OCI-LY1 (cell line): ENCODE results near the gene FAM131A.

Experiments used
- H2AFZ ChIP-seq: fragments of 200-600 bp; sonication (generic), shearing (Covaris generic); 2 replicates; pipeline ENCODE4 v1.6.0; 2014; ENCODE audit warnings: antibody characterized with exemption, mild to moderate bottlenecking, low read length
- H3F3A ChIP-seq: fragments of 200-600 bp; sonication (generic), shearing (Covaris generic); 2 replicates; pipeline ENCODE4 v1.6.0; 2014; ENCODE audit warnings: mild to moderate bottlenecking, antibody characterized with exemption, low read length, moderate library complexity; ENCODE audit not compliant: insufficient read depth
- H3K27ac ChIP-seq: fragments of 200-600 bp; sonication (generic); 2 replicates; pipeline ENCODE4 v1.5.1; 2014; ENCODE audit warnings: low read length, mixed run types, mild to moderate bottlenecking, low read depth; ENCODE audit not compliant: poor library complexity, severe bottlenecking
- H3K27me3 ChIP-seq: fragments of 200-600 bp; sonication (generic); 2 replicates; pipeline ENCODE4 v1.6.0; 2014; ENCODE audit warnings: antibody characterized with exemption, mild to moderate bottlenecking, low read length, moderate library complexity; ENCODE audit not compliant: insufficient read depth
- H3K36me3 ChIP-seq: fragments of 200-600 bp; sonication (generic); 2 replicates; pipeline ENCODE4 v1.6.1; 2014; ENCODE audit warnings: mild to moderate bottlenecking, antibody characterized with exemption, low read length, moderate library complexity, mixed read lengths; ENCODE audit not compliant: insufficient read depth
- H3K4me1 ChIP-seq: fragments of 200-600 bp; sonication (generic); 2 replicates; pipeline ENCODE4 v1.5.1; 2014; ENCODE audit warnings: mild to moderate bottlenecking, low read length, moderate library complexity; ENCODE audit not compliant: insufficient read depth, severe bottlenecking
- H3K4me2 ChIP-seq: fragments of 200-600 bp; sonication (generic), shearing (Covaris generic); 2 replicates; pipeline ENCODE4 v1.6.1; 2014; ENCODE audit warnings: low read length
- H3K4me3 ChIP-seq: fragments of 200-600 bp; sonication (generic); 2 replicates; pipeline ENCODE4 v1.5.1; 2014; ENCODE audit warnings: low read length, low read depth, mild to moderate bottlenecking, mixed read lengths; ENCODE audit not compliant: poor library complexity, severe bottlenecking
- H3K79me2 ChIP-seq: fragments of 200-600 bp; shearing (Covaris generic); 2 replicates; pipeline ENCODE4 v1.6.1; 2016; ENCODE audit warnings: mixed run types, low read length, mixed read lengths; ENCODE audit not compliant: insufficient read depth
- H3K9ac ChIP-seq: fragments of 200-600 bp; sonication (generic), shearing (Covaris generic); 2 replicates; pipeline ENCODE4 v1.6.1; 2014; ENCODE audit warnings: mild to moderate bottlenecking, low read length, mixed read lengths
- H3K9me2 ChIP-seq: fragments of 200-600 bp; sonication (generic), shearing (Covaris generic); 2 replicates; pipeline ENCODE4 v1.6.1; 2014; ENCODE audit warnings: low read depth, mild to moderate bottlenecking, low read length, mixed read lengths
- H3K9me3 ChIP-seq: fragments of 200-600 bp; shearing (Covaris generic); 2 replicates; pipeline ENCODE4 v1.6.1; 2014; ENCODE audit warnings: low read length, mixed read lengths
- H4K20me1 ChIP-seq: fragments of 200-600 bp; sonication (generic), shearing (Covaris generic); 2 replicates; pipeline ENCODE4 v1.6.0; 2016; ENCODE audit warnings: mild to moderate bottlenecking, low read length; ENCODE audit not compliant: insufficient read depth
- CTCF ChIP-seq: fragments of 200-600 bp; sonication (generic), shearing (Covaris generic); IDR thresholded peaks from 2 replicates; pipeline ENCODE4 v1.5.1; 2017; ENCODE audit warnings: mild to moderate bottlenecking, antibody characterized with exemption, low read length, moderate library complexity, mixed read lengths
- EZH2 ChIP-seq: fragments of 200-600 bp; sonication (generic), shearing (Covaris generic); IDR thresholded peaks from 2 replicates; pipeline ENCODE4 v1.8.0; 2017; ENCODE audit warnings: borderline replicate concordance, mixed run types, mild to moderate bottlenecking, antibody characterized with exemption, low read length, moderate library complexity, mixed read lengths

Gene FAM131A

GRCh38 chr3:184315871-184316661 lies 21.3 kb upstream of the FAM131A start:
- peak overlapping the region; percentile 84 for H3K4me3 ChIP-seq
- no peaks in the 10 kb centered on the region for H3K9me3 ChIP-seq
- H3K36me3 ChIP-seq: peaks cover 58% of the 10 kb centered on the region
- TF ChIP-seq EZH2 (no peak), CTCF (no peak)
- no peak overlapping the region for H2AFZ ChIP-seq
- H3K27me3 ChIP-seq: no peaks in the 10 kb centered on the region
- peak overlapping the region; percentile 93 for H3K4me2 ChIP-seq
- H3F3A ChIP-seq: 0 out of 2 replicates have a peak, but pooled peaks cover 4% of the 10 kb centered on the region
- H3K4me1 ChIP-seq: peaks cover 26% of the 10 kb centered on the region
- H3K27ac ChIP-seq: peak overlapping the region; percentile 53
- H4K20me1 ChIP-seq: no peaks in the 10 kb centered on the region
- peak overlapping the region; percentile 95 for H3K9ac ChIP-seq
- peaks cover 46% of the 10 kb centered on the region for H3K79me2 ChIP-seq
- H3K9me2 ChIP-seq: no peaks in the 10 kb centered on the region

GRCh38 chr3:184316792-184317191 lies 20.6 kb upstream of the FAM131A start:
- TF ChIP-seq EZH2 (no peak), CTCF (no peak)
- Histone ChIP-seq H4K20me1 (no peaks in the 10 kb centered on the region), H3K4me3 (peak overlapping the region; percentile 84), H3K9ac (peak overlapping the region; percentile 95), H3F3A (no peaks in the 10 kb centered on the region), H3K4me2 (peak overlapping the region; percentile 93), H3K9me2 (no peaks in the 10 kb centered on the region), H3K36me3 (peaks cover 65% of the 10 kb centered on the region), H2AFZ (no peak overlapping the region), H3K79me2 (peaks cover 46% of the 10 kb centered on the region), H3K27ac (no peak overlapping the region), H3K27me3 (no peaks in the 10 kb centered on the region), H3K4me1 (peaks cover 26% of the 10 kb centered on the region), H3K9me3 (no peaks in the 10 kb centered on the region)

- H3K79me2 ChIP-seq: peaks cover 46% of the 10 kb centered on the region
- H3K9me2 ChIP-seq: no peaks in the 10 kb centered on the region
- no peak overlapping the region for H2AFZ ChIP-seq
- H3K27me3 ChIP-seq: no peaks in the 10 kb centered on the region
- H3K27ac ChIP-seq: no peak overlapping the region
- peaks cover 70% of the 10 kb centered on the region for H3K36me3 ChIP-seq
- peak overlapping the region; percentile 84 for H3K4me3 ChIP-seq
- H3K4me1 ChIP-seq: peaks cover 26% of the 10 kb centered on the region
- no peaks in the 10 kb centered on the region for H3F3A ChIP-seq
- no peak for TF ChIP-seq CTCF
- no peak for TF ChIP-seq EZH2
- H3K9ac ChIP-seq: peak overlapping the region; percentile 95; the same call in 1 of the 2 replicates
- no peaks in the 10 kb centered on the region for H4K20me1 ChIP-seq
- H3K4me2 ChIP-seq: peak overlapping the region; percentile 93
- no peaks in the 10 kb centered on the region for H3K9me3 ChIP-seq
These were observed 20.2 kb upstream of the FAM131A start for GRCh38 chr3:184317201-184317600.
